Body of pancreas (tissue), 4 donors: Measurements from ENCODE around the gene N4BP2L1.

Experiments used
- CTCF ChIP-seq, 7 experiments: fragments of 450-650 bp in 4 of 7; fragments of 200-600 bp in 3 of 7; sonication (generic) in 3 of 7; IDR thresholded peaks; one replicate each; pipeline ENCODE4 v1.5.1; 2016 to 2019; ENCODE audit warnings: antibody characterized with exemption in 7 of 7
- POLR2A ChIP-seq, 3 donors: fragments of 450-650 bp; IDR thresholded peaks; one replicate each; pipeline ENCODE4 v1.6.1; 2016; ENCODE audit warnings: antibody characterized with exemption in 3 of 3, mild to moderate bottlenecking in 2 of 3

- no peak for TF ChIP-seq POLR2A (IDR thresholded peaks at IDR 0.05)
- no peak for TF ChIP-seq CTCF (IDR thresholded peaks at IDR 0.05)
Measured at GRCh38 chr13:32354040-32354439, 73.9 kb downstream of the N4BP2L1 start.
